Ramos (cell line): Measurements from ENCODE around the gene ADAM11.
"Not testable (repeated sequence)": the region's sequence is repeated elsewhere in the genome, so short reads cannot be mapped to it uniquely, and the experiment has no call there.

Source experiments
- in situ Hi-C: fragments of 300-500 bp; cut with MboI; formaldehyde crosslinking; loops from one replicate; pipeline ENCODE4 v1.14.3; 2022; ENCODE audit warnings: low sequenced_read_pairs; ENCODE audit not compliant: unreplicated experiment

ADAM11 gene

DNA sequence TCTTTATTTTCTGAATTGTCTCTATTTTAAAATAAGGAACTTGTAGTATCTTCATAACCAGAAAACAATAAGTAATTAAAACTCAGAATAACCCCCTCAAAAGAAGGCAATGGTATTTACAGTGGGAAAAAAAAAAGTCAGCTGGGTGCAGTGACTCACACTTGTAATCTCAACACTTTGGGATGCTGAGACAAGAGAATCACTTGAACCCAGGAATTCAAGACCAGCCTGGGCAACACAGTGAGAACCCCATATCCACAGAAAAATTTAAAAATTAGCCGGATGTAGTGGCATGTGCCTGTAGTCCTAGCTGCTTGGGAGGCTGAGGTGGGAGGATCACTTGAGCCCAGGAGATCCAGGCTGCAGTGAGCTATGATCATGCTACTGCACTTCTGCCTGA, 33.5 kb downstream of the ADAM11 start:
- in situ Hi-C loops: no loop called here

- in situ Hi-C loops: no loop called here
Measured at GRCh38 chr17:44793885-44794842, 35.4 kb downstream of the ADAM11 start.

DNA sequence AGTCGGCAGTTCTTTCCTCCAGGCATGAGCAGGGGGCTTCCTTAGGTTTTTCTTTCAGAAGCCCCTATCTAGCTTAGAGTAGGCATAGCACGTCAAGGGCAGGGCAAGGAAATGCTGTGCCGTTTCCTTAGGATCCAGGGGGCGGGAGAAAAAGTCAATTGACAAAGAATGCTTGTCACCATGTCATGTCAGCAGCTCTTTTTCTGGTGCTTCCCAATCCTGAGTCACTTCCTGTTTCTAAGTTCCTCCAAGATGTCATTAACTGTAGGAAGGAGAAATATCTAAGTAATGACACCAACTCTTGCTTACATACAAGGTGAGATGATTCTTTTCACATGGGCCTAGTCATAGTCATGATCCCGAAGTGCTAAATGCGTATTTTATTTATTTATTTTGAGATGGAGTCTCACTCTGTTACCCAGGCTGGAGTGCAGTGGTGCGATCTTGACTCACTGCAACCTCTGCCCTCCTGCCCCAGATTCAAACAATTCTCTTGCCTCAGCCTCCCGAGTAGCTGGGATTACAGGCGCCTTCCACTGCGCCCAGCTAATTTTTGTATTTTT, 36.1 kb downstream of the ADAM11 start:
- in situ Hi-C loops: no loop called here

DNA sequence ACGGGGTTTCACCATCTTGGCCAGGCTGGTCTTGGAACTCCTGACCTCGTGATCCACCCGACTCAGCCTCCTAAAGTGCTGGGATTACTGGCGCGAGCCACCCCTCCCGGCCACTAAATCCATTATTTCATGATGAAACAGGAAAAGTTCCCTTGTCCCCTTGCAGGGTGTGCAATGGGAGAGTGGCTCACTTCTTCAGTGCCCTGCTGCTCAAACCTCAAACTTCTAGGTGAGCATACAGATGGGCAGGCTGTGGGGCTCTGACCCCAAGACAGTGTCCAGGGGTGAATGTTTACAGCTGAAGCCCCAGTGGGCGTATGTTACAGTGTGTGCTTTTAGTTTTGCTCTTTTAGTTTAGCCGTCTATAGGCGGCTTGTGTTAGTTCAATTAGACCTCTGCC, 36.6 kb downstream of the ADAM11 start:
- in situ Hi-C loops: no loop called here

DNA sequence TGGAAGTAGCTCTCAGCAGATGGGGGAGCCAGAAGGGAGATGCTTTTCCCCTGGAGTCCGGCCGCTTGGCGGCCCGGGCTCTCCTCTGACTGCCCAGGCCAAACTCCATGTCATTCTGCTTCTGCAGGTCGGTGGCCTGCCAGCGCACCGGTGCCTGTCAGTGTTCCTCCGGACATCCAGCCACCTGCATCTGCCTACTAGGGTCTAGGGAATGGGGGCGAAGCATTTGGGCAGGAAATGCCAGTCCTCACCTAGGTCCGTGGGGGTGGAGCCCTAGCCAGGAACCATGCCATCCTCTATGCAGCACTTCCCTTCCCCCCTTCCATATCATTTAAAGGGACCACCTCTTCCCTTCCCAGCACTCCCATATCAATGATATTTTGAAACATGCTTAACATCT, 37.1 kb downstream of the ADAM11 start:
- in situ Hi-C loops: no loop called here

GRCh38 chr17:44796731-44797130, 37.9 kb downstream of the ADAM11 start:
- in situ Hi-C loops: no loop called here

- in situ Hi-C loops: no loop called here
Measured at GRCh38 chr17:44797802-44798201, 39.0 kb downstream of the ADAM11 start.

GRCh38 chr17:44798356-44798755, 39.6 kb downstream of the ADAM11 start:
- in situ Hi-C loops: no loop called here

DNA sequence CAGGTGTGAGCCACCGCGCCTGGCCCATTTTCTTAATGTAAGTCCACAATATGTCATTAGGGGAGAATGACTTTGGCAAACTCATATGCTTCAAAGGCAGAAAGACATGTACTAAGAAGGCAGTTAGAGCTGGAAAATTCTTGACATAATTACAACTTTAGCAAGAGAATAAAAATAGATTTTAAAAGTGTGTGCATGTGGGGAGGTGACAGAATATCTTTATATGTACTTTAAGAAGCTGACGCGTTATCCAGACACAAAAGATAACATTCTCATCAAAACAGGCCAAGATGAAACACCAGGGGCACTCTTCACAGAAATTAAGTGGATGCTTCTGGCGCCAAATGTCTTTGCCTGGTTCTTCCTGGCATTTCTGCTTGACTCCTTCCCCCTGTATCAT, 43.1 kb downstream of the ADAM11 start:
- in situ Hi-C loops: no loop called here

GRCh38 chr17:44804302-44805089, 45.7 kb downstream of the ADAM11 start:
- in situ Hi-C loops: no loop called here

DNA sequence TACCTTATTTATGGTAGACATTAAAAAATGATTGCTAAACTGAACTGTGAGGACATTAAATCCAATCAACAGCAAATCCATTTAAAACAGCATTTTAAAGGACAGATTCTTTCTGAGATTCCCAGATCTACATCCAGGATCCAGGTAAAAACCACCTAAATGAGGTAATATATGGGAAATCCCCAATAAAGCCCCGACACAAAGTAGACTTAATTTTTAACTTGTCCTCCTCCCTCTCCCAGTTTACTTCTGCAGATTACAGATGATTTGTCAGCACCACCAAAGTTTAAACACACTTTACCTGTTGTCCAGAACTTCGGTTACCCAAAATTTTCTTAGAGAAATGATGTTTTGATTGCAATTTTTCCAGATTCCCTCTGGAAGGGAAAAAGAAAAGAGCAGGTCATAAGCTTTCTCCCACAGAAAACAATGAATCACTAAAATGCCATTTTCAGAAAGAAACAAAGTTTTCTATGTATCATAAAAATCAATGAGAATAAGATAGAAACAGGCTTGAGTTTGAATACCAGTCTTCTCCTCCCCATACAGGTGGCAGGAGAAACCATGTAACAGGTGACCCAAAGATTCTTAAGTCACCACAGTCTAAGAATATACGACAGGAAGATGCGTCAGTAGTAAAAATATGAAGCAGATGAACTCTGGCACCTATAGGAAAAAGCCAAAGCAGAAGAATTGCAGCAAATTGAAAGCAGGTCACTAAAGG, 48.5 kb downstream of the ADAM11 start:
- in situ Hi-C loops: no loop called here

DNA sequence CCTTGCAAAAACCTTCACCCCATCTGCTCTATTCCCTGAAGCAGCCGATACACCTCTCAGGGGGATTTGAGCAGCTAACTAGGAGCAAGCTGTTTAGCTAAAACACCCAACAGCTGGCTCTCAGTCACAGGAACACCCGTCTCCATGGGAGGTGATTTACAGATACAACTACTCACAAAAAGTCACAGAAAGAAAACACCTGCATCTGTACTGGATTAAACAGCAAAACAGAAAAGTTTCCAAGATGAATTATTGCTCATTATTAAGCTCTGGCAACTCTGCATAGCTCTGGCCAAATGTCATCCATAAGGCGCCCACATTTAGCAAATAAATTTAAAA, 49.0 kb downstream of the ADAM11 start:
- in situ Hi-C loops: no loop called here

DNA sequence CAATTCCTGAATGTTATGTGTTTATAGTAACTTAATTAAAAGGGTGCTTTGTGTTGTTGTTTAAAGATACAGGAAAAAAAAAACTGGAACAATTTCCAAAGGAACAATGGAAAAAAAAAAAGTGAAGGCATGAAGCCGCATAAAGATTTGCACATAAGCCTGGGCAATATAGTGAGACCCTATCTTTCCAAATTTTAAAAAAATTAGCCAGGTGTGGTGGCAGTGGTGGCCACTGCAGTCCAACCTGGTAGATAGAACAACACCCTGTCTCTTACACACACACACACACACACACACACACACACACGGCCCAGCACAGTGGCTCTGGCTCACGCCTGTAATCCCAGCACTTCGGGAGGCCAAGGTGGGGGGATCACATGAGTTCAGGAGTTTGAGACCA, 49.4 kb downstream of the ADAM11 start:
- in situ Hi-C loops: no loop called here

- in situ Hi-C loops: not testable (repeated sequence)
Measured at GRCh38 chr17:44808656-44809388, 50.0 kb downstream of the ADAM11 start.

- in situ Hi-C loops: no loop called here
Measured at GRCh38 chr17:44812263-44812662, 53.5 kb downstream of the ADAM11 start.

- in situ Hi-C loops: not testable (repeated sequence)
Measured at GRCh38 chr17:44818508-44818907, 59.7 kb downstream of the ADAM11 start.

GRCh38 chr17:44820631-44821212, 61.9 kb downstream of the ADAM11 start:
- in situ Hi-C loops: no loop called here

DNA sequence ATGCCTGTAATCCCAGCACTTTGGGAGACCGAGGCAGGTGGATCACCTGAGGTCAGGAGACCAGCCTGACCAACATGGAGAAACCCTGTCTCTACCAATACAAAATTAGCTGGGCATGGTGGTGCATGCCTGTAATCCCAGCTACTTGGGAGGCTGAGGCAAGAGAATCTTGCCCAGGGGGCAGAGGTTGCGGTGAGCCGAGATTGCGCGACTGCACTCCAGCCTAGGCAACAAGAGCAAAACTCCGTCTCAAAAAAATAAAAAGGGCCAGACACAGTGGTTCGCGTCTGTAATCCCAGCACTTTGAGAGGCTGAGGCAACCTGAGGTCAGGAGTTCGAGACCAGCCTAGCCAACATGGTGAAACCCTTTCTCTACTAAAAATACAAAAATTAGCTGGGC, 66.4 kb downstream of the ADAM11 start:
- in situ Hi-C loops: not testable (repeated sequence)

GRCh38 chr17:44826123-44826790, 67.5 kb downstream of the ADAM11 start:
- in situ Hi-C loops: no loop called here
